T-helper 2 cell treated with Interferon-gamma antibody and Interleukin-4, amounts not matched to agents 100 ng/mL and 5 ng/mL, for 36 hours (primary cell): ENCODE data around the gene NPTN. TPM values are rescaled to one million over a fixed set of nuclear protein-coding genes. Genes with fewer than 3 reads are reported as not detected.
"Not testable (repeated sequence)": the region's sequence is repeated elsewhere in the genome, so short reads cannot be mapped to it uniquely, and the experiment has no call there.

Source experiments
- intact Hi-C: fragments of 100-400 bp; cut with micrococcal nuclease; formaldehyde crosslinking; loops from one replicate; pipeline ENCODE4 v1.15.1; 2023
- total RNA-seq: library from RNA; stranded (reverse); gene quantifications from 2 replicates; pipeline ENCODE4 v1.2.3, GENCODE V29; 2022

NPTN gene
- total RNA-seq, 1 donor from 2014 or later = 42.5 TPM

- intact Hi-C loops = no loop called here
Observed at GRCh38 chr15:73602446-73602843, 30.7 kb downstream of the NPTN start.

- intact Hi-C loops = no loop called here
Observed at GRCh38 chr15:73601451-73602445, 31.4 kb downstream of the NPTN start.

- intact Hi-C loops = no loop called here
Observed at GRCh38 chr15:73600413-73601335, 32.5 kb downstream of the NPTN start.

- intact Hi-C loops = no loop called here
Observed at GRCh38 chr15:73599934-73600333, 33.3 kb downstream of the NPTN start.

GRCh38 chr15:73598530-73599160, 34.5 kb downstream of the NPTN start:
- intact Hi-C loops = no loop called here

- intact Hi-C loops = no loop called here
Observed at GRCh38 chr15:73597036-73597638, 36.1 kb downstream of the NPTN start.

- intact Hi-C loops = no loop called here
Observed at GRCh38 chr15:73596174-73596573, 37.0 kb downstream of the NPTN start.

GRCh38 chr15:73594109-73594508, 39.1 kb downstream of the NPTN start:
- intact Hi-C loops = no loop called here

- intact Hi-C loops = no loop called here
Observed at GRCh38 chr15:73593304-73594074, 39.7 kb downstream of the NPTN start.

GRCh38 chr15:73590263-73590662, 42.9 kb downstream of the NPTN start:
- intact Hi-C loops = no loop called here

GRCh38 chr15:73589766-73590165, 43.4 kb downstream of the NPTN start:
- intact Hi-C loops = no loop called here

GRCh38 chr15:73585871-73586654, 47.1 kb downstream of the NPTN start:
- intact Hi-C loops = no loop called here

GRCh38 chr15:73584699-73585420, 48.3 kb downstream of the NPTN start:
- intact Hi-C loops = no loop called here

- intact Hi-C loops = no loop called here
Observed at GRCh38 chr15:73583544-73583943, 49.6 kb downstream of the NPTN start.

GRCh38 chr15:73582851-73583379, 50.3 kb downstream of the NPTN start:
- intact Hi-C loops = no loop called here

GRCh38 chr15:73578026-73578425, 55.2 kb downstream of the NPTN start:
- intact Hi-C loops = no loop called here

GRCh38 chr15:73577593-73577992, 55.6 kb downstream of the NPTN start:
- intact Hi-C loops = not testable (repeated sequence)

GRCh38 chr15:73575636-73576247, 57.4 kb downstream of the NPTN start:
- intact Hi-C loops = no loop called here
